HG03108 (cell line): ENCODE results near the gene CD3D.
"Not testable (repeated sequence)": the region's sequence is repeated elsewhere in the genome, so short reads cannot be mapped to it uniquely, and the experiment has no call there.

Source experiments
- ATAC-seq: cut with Tn5 transposase; IDR thresholded peaks from one replicate; pipeline ENCODE4 v1.9.1; 2021; ENCODE audit warnings: moderate library complexity; ENCODE audit not compliant: unreplicated experiment

CD3D gene

DNA sequence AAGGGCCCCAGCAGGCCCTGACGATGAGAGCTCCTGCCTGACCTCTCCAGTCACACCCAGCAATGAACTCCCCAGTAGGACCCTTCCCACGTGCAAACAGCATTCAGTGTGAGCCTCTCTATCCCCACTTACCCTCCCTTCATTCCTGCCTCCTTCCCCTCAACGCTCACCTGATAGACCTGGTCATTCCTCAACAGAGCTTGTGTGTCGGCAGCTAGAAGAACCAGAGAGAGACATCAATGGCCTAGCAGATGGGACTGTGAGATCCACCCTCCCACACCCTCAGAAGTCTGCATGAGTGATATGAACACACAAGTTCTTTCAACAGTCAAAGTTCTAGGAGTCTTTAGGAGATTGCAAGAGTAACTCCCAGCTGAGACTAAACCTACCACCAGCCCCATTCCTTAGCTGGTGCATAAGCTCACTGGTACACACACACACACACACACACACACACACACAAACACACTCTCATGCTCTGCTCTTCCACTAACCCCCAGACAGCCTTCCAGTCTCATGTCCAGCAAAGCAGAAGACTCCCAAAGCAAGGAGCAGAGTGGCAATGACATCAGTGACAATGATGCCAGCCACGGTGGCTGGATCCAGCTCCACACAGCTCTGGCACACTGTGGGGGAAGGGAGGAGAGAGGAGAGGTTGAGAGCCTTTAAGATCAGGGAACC lies 3.1 kb downstream of the CD3D start:
- ATAC-seq, result no peak

DNA sequence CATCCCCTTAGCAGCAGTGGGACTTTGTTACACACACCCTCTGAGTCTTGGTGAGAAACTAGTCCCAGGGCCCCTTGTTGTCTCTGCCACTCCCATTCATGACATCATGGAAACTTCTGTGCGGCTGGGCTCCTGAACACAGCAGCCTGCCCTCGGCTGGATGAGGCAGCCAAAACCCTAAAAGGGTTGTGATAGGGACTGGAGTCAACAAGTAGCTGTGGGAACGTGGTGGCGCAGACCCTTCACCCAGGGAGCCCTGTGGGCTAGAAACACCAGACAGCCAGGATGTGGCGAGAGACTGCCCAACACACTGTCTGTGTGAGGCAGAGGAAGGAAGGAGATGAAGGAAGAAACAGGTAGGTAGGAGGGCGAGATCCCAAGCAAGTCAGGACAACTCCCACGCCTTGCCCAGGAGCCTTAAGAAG lies 3.9 kb downstream of the CD3D start:
- ATAC-seq, result no peak

DNA sequence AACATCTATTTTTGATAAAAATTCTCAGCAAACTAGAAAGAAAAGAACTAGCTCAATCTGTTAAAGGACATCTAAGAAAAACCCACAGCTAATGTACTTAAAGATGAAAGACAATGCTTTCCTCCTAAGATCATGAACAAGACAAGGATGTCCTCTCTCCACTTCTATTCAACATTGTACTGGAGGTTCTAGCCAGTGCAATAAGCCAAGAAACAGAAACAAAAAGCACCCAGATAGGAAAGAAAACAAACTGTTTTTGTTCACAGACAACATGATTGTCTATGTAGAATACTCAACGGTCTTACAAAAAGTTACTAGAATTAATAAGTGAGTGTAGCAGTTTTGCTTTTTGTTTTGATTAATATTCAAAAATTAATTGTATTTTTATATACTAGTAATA lies 7.8 kb downstream of the CD3D start:
- no peak for ATAC-seq

DNA sequence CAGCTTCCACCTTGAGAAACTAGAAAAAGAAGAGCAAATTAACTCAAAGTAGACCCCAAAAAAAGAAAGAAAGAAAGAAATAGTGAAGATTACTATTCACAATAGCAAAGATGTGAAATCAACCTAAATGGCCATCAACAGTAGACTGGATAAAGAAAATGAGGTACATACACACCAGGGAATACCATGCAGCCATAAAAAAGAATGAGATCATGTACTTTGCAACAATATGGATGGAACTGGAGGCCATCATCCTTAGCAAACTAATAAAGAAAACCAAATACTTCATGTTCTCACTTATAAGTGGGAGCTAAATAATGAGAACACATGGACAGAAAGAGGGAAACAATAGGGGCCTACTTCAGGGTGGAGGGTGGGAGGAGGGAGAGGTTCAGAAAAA lies 13.8 kb downstream of the CD3D start:
- ATAC-seq, result no peak

DNA sequence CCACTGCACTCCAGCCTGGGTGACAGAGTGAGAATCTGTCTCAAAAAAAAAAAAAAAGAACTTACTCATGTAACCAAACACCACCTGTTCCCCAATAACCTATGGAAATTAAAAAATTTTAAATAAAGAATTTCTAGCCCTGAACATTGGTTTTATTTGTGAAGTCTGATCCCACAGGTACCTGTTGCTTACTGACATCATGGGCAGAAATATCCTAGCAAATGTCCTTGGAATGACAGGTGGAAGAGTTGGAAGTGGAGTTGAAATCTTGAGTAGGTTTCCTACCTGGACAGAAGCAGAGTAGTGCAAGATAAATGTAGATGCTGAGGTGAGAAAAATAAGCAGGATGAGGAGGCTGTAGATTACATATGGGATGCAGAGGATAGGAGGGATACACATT lies 17.2 kb downstream of the CD3D start:
- no peak for ATAC-seq

DNA sequence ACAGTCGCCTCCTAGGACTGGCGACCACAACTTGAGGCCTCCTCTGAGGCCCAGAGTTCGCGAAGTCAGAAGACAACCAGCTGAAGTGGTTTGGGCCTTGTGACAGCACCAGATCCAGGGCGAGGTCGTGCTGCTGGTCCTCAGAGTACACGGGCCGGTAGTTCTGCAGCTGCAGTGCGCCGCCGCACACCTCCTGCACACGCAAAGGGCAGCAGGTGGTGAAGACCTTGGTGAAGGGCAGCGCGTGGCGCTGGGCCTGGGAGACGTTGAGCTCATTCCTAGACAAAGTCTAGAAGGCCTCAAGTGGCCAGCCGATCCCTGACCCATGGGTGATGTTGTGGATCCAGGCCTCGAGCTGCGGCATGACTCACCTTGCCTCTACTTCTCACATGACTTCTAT lies 19.8 kb downstream of the CD3D start:
- ATAC-seq, result no peak

DNA sequence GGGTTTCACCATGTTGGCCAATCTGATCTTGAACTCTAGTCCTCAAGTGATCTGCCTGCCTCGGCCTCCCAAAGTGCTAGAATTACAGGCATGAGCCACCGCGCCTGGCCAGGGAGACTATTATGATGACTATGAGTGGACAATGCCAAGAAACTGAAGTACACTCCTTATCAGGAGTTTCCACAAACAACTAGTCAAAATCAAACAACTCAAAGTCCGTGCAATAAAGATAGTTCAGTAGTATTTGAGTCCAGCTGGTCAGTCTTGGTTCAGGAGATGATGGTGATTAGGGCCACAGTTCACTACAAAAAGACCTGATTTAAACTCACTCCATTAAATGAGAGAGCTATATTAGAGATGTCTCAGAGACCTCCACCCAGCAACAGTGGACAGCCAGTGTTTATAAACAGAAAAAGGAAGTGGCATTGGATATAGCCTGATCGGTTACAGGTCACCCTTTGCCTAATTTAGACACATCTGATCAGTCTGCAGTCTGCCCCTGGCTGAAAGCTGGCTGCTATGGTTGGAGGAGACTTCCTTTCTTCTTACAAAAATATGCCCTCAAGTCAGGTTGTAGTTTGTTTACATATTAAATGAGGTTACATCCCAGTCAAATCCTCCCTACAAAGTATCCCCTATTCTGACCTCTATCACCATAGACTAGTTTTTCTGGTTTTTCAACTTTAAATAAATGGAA lies 21.0 kb downstream of the CD3D start:
- no peak for ATAC-seq

DNA sequence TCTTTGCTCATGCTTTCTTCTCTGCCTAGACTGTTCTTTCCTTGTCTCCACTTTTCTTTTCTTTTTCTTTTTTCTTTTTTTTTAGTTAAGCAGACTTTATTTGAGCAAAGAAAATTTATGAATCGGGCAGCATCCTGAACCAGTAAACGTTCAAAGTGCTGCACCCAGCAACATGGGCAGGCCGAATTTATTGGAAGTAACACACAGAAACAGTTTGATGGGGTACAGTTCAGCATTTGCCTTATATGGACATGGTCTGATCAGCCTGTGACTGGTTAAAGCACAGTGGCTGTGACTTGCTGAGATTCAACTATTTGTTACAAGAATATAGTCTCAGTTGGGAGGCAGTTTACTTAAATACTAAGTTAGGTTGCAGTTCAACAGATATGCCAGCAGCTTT lies 22.0 kb downstream of the CD3D start:
- ATAC-seq, result no peak

DNA sequence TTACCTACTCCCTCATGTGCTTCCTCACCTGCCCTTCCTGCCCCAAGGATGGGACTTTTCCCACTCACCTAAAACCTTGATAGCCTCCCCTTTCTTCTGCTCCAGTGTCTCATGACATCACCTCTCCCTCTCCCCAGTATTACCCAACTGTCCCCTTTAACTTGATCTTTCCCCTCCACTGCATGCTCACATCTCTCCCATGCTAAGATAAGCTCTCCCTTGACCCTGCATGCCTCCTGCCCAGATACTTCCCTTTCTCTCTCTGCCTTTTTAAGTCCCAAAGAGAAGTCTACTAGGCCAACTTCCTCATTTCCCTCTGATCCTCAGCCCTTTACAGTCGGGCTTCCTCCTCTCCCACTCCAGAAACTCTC lies 23.2 kb downstream of the CD3D start:
- ATAC-seq, result no peak

DNA sequence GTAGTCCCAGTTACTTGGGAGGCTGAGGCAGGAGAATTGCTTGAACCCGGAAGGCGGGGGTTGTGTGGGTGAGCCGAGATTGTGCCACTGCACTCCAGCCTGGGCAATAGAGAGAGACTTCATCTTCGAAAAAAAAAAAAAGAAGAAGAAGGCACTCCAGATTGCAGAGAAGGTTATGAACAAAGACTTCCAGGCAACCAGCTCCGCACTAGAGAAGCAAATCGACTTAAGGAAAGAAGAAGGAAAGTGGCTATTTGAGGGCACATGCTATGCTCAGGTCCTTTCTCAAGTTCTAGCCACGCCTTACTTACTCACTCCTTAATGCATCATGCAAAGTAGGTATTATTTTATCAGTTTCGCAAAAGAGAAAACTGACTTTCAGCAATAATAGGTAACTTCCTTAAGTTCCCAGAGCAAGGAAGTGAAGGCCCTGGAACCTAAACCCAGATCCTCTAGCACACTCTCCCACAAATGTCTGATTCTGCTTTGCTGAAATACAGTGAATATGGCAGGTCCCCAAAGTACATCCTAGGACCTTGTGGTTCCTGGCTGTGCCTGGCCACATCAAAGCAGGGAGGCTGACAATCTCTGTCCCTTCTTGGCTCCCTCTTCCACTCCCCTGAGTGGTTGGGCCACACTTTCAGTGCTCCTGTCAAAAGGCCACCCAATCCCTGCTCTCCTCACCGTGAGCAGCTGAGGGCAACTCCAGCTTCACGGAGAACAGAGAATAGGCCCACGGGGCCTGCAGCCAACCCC lies 23.7 kb downstream of the CD3D start:
- no peak for ATAC-seq

DNA sequence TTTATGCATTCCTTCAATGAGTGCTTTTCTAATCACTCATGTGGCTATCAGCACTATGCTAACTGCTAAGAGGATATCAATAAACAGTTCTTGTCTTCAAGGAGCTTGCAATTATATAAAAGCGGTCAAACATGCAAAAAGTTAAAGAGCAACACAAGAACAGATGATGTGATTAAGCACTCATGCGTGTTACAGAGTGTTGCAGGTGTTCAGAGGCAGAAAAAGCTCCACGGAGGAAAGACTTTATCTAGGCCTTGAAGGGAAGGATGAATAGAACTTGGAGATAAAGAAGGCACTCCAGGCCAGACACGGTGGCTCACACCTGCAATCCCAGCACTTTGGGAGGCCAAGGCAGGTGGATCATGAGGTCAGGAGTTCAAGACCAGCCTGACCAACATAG lies 24.4 kb downstream of the CD3D start:
- ATAC-seq, result no peak

DNA sequence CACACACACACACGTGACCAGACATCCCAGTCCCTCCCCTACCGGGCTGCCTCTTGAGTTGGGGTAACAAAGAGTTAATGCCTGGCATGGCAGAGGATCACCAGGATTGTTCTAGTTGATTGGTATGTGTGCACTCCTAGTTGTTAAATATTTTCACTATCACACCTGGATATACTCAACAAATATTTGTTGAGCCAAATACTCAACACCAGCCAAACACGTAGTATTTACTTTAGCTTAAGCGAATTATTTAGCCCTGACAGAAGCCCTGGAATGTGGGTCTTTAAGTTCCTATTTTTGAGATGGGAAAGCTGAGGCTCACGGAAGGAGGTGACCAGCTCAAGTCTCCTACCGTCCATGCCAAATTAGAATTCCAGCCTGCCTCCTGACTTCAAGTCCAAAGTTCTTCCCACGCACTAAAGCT lies 27.5 kb downstream of the CD3D start:
- no peak for ATAC-seq

DNA sequence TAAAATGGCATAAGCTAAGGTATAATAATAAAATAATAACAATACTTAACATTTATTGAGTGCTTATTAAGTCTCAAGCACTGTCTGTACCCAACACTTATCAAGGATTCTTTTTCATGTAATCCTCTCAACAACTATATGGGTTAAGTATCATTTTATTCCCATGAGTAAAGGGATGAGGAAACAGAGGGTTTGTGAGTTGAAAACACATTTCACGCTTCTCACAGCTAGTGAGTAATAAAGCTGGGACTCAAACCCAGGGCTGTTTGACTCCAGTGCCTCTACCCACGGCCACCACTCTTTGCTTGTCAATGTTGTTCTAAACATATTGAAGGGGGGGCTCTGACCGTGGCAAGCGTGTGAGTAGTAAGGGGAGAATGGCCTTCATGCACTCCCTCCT lies 29.3 kb downstream of the CD3D start:
- ATAC-seq, result no peak

DNA sequence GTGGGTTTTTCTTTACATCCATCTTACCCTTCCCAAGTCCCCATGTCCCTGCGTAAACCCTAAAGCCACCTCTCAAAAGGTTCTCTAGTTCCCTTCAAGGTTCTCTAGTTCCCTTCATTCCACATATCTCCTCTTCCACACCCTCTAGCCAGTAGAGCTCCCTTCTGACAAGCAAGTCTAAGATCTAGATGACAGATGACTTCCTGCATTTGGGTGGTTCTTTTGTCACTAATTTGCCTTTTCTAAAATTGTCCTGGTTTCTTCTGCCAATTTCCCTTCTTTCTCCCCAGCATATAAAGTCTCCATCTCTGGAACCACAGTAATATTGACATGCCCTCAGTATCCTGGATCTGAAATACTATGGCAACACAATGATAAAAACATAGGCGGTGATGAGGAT lies 30.2 kb downstream of the CD3D start:
- ATAC-seq, result no peak

DNA sequence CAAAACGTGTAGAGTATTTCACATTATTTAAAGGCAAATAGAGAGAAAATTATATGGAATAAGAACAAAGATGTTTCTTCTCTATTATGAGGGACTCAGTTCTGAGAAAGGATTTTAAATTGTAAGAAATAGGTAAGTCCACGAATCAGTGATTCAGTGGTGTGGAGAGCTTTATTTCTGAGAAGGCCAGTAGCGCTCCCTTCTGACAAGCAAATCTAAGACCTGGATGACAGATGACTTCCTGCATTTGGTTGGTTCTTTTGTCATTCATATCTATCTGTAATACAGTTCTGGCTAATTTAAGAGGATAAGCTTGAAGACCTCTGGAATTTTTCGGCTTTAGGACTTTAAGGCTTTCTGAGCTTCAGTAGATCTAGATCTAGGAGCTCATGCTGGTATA lies 31.0 kb downstream of the CD3D start:
- ATAC-seq, result no peak

DNA sequence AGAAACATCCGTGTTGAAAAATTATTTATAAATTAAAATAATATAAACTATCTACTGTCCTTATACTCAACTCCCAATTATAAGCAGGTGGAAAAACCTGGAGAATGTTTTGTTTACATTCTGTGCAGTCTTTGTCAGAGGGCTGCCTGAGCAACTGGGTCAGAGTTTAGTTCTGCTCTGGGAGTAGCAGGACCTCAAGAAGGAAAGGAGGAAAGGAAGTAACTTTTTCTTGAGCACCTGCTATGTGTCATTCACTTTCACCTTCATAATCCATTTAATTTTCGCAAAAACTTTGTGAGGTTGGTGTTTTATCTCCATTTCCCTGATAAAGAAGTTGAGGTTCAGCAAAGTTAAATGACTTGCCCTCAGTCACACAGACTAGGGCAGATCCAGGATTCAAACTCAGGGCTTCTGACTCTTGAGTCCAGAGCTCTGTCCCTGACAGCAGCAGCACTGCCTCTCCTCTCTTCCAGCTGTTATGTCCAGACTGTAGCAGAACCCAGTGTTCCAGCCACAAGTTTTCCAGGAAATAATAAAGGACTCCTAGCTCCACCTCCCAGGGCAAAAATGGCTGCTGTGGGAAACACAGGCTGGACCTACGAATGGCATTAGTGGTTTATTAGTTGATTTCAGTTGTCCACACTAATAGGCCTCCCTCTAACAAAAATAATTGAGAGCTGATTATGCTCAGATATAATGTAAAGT lies 31.6 kb downstream of the CD3D start:
- no peak for ATAC-seq

DNA sequence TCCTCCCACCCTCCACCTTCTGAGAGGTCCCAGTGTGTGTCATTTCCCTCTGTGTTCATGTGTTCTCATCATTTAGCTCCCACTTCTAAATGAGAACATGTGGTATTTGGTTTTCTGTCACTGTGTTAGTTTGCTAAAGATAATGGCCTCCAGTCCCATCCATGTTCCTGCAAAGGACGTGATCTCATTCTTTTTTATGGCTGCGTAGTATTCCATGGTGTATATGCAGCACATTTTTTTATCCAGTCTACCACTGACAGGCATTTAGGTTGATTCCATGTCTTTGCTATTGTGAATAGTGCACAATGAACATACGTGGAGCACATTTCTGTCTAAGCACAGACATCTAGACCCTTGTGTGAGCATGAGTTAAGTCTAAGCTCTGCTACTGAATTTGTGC lies 32.2 kb downstream of the CD3D start:
- ATAC-seq, result no peak

DNA sequence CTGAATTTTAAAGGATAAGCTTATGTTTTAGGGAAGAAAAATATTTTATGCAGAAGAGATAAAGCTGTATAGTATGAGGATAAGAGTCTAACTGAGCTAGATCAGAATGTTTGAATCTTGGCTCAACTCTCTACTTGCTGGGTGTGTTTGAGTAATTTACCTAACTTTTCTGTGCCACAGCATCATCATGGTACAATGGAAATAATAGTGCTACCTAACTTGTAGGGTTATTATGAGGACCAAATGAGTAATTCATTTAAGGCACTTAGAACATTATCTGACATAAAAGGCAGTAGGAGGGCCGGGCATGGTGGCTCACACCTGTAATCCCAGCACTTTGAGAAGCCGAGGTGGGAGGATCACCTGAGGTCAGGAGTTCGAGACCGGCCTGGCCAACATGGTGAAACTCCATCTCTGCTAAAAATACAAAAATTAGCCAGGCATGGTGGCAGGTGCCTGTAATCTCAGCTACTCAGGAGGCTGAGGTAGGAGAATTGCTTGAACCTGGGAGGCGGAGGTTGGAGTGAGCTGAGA lies 33.4 kb downstream of the CD3D start:
- ATAC-seq, result not testable (repeated sequence)

DNA sequence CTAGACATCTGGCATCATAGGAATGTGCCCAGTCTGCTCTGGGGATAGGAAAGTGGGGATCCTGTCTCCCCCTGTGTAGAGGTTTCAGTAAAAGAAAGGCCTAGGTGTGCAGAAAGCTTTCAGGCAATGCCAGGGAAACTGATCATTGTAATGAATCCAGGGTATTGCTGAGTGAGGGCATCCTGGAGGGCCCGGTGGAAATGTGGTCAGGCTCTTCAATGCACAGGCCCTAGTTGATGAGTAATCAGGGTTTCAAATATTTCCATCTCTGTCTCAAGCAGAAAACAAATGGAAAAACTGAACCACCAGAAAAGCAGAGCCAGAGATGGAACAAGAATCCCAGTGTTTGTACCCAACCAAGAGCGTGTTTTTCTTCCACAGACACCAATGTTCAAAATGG lies 35.9 kb downstream of the CD3D start:
- no peak for ATAC-seq

DNA sequence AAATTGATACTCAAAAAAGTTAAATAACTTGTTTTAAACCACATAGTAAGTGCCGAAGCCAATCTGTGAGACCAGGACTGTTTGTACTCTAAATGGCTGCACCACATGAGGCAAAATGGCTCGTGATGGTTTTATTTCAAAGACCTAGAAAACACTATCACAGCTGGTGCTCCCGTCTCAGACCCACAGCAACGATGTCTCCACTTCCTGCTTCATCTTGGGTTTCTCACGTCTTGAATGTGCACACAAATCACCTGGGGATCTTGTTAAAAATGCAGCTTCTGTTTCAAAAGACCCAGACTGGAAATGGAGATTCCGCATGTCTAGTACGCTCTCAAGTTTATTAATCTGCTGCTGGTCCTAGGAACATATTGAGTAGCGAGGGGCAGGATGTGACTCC lies 36.8 kb downstream of the CD3D start:
- no peak for ATAC-seq

DNA sequence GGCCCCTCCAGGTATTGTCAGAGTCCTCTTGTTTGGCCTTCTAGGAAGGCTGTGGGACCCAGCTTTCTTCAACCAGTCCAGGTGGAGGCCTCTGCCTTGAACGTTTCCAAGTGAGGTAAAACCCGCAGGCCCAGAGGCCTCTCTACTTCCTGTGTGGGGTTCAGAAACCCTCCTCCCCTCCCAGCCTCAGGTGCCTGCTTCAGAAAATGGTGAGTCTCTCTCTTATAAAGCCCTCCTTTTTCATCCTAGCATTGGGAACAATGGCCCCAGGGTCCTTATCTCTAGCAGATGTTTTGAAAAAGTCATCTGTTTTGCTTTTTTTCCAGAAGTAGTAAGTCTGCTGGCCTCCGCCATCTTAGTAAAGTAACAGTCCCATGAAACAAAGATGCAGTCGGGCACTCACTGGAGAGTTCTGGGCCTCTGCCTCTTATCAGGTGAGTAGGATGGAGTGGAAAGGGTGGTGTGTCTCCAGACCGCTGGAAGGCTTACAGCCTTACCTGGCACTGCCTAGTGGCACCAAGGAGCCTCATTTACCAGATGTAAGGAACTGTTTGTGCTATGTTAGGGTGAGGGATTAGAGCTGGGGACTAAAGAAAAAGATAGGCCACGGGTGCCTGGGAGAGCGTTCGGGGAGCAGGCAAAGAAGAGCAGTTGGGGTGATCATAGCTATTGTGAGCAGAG lies 37.8 kb downstream of the CD3D start, which contains the start of gene CD3E:
CD3E (plus strand) TSS at position 163 of the 681 bp plus-strand sequence; CDS start at position 386, 223 bp downstream.
- ATAC-seq, result no peak
